ENCODE measurements around the gene CADM4. TPM values are rescaled to one million over a fixed set of nuclear protein-coding genes. Genes with fewer than 3 reads are reported as not detected.

CADM4 gene
- total RNA-seq (ENCODE audit: low replicate concordance), result 7.7 and 28.6 TPM in 2 replicates

- H3K9me3 ChIP-seq (ENCODE audit: low read depth), result no peaks in the 10 kb centered on the region
- peak within 1 kb of the TSS; percentile 94 for H3K4me3 Mint-ChIP-seq
- peak within 1 kb of the TSS; percentile 96 for H2AFZ ChIP-seq (replicated peaks)
- peaks cover 45% of the 10 kb centered on the region for H3K27me3 ChIP-seq
- peak within 1 kb of the TSS; percentile 58 for H3K9ac ChIP-seq
- TF ChIP-seq CTCF (IDR thresholded peaks at IDR 0.05), result no peak
- no peak for TF ChIP-seq EZH2 (IDR thresholded peaks at IDR 0.05)
- TF ChIP-seq EZH2phosphoT487 (IDR thresholded peaks at IDR 0.05), result no peak
- H3K4me2 ChIP-seq, result peak within 1 kb of the TSS; percentile 99
- H3K9me3 Mint-ChIP-seq, result no peaks in the 10 kb centered on the region
- peaks cover 20% of the 10 kb centered on the region for H3F3A ChIP-seq (ENCODE audit: low read depth)
- peaks cover 2% of the 10 kb centered on the region for H3K36me3 Mint-ChIP-seq
- DNase-seq (ENCODE audit: low spot score), result peak; percentile 78
- H3K27ac Mint-ChIP-seq, result peak within 1 kb of the TSS; percentile 57
- H3K4me1 ChIP-seq, result peaks cover 17% of the 10 kb centered on the region
- peak within 1 kb of the TSS; percentile 92 for H3K4me3 ChIP-seq
- H4K20me1 ChIP-seq (ENCODE audit: low read depth), result peaks cover 30% of the 10 kb centered on the region
- H3K4me1 Mint-ChIP-seq, result peaks cover 42% of the 10 kb centered on the region
- H3K27me3 Mint-ChIP-seq (ENCODE audit: insufficient read depth, low read depth), result peaks cover 15% of the 10 kb centered on the region
- no peaks in the 10 kb centered on the region for H3K36me3 ChIP-seq
- H3K79me2 ChIP-seq (ENCODE audit: low read depth), result peaks cover 12% of the 10 kb centered on the region
- no peak within 1 kb of the TSS for H3K27ac ChIP-seq
Measured at GRCh38 chr19:43639519-43640423, at the start of gene CADM4. Gene CADM4, minus strand, starts transcription at chr19:43639850. Its CDS starts 60 bp downstream, at chr19:43639790.

- H3K9ac ChIP-seq, result no peak overlapping the region
- DNase-seq (ENCODE audit: low spot score), result no peak
- TF ChIP-seq CTCF (IDR thresholded peaks at IDR 0.05) (no peak), EZH2 (IDR thresholded peaks at IDR 0.05) (no peak)
- H3K9me3 ChIP-seq (ENCODE audit: low read depth), result no peaks in the 10 kb centered on the region
- peaks cover 17% of the 10 kb centered on the region for H3K27me3 Mint-ChIP-seq (ENCODE audit: insufficient read depth, low read depth)
- H3K4me1 ChIP-seq, result peaks cover 9% of the 10 kb centered on the region
- no peak overlapping the region for H3K4me3 ChIP-seq
- H2AFZ ChIP-seq (replicated peaks), result no peak overlapping the region
- H3K27me3 ChIP-seq, result no peaks in the 10 kb centered on the region
- no peaks in the 10 kb centered on the region for H3K36me3 Mint-ChIP-seq
- peaks cover 17% of the 10 kb centered on the region for H3K9me3 Mint-ChIP-seq
- H3K27ac ChIP-seq, result peak overlapping the region; percentile 86
- no peaks in the 10 kb centered on the region for H3K36me3 ChIP-seq
- H3F3A ChIP-seq (ENCODE audit: low read depth), result peaks cover 19% of the 10 kb centered on the region
- H3K4me3 Mint-ChIP-seq, result peak overlapping the region; percentile 52
- H3K79me2 ChIP-seq (ENCODE audit: low read depth), result no peaks in the 10 kb centered on the region
- H3K4me1 Mint-ChIP-seq, result peaks cover 23% of the 10 kb centered on the region
- H4K20me1 ChIP-seq (ENCODE audit: low read depth), result no peaks in the 10 kb centered on the region
- peak overlapping the region; percentile 53 for H3K27ac Mint-ChIP-seq
- peak overlapping the region; percentile 67 for H3K4me2 ChIP-seq
Measured at GRCh38 chr19:43688059-43688701, 48.5 kb upstream of the CADM4 start.

GRCh38 chr19:43687660-43687997, 48.0 kb upstream of the CADM4 start:
- Histone ChIP-seq H3K27ac (peak overlapping the region; percentile 86), H3K9me3 (ENCODE audit: low read depth) (no peaks in the 10 kb centered on the region), H3K36me3 (no peaks in the 10 kb centered on the region), H3K27me3 (no peaks in the 10 kb centered on the region), H3K4me1 (peaks cover 9% of the 10 kb centered on the region), H3F3A (ENCODE audit: low read depth) (peaks cover 19% of the 10 kb centered on the region), H2AFZ (replicated peaks) (no peak overlapping the region), H3K4me3 (no peak overlapping the region), H3K79me2 (ENCODE audit: low read depth) (no peaks in the 10 kb centered on the region), H4K20me1 (ENCODE audit: low read depth) (no peaks in the 10 kb centered on the region), H3K4me2 (peak overlapping the region; percentile 67), H3K9ac (no peak overlapping the region)
- peak overlapping the region; percentile 66 for H3K4me3 Mint-ChIP-seq
- DNase-seq (ENCODE audit: low spot score), result no peak
- H3K36me3 Mint-ChIP-seq, result no peaks in the 10 kb centered on the region
- TF ChIP-seq EZH2 (IDR thresholded peaks at IDR 0.05) (no peak), CTCF (IDR thresholded peaks at IDR 0.05) (no peak), EZH2phosphoT487 (IDR thresholded peaks at IDR 0.05) (no peak)
- peaks cover 17% of the 10 kb centered on the region for H3K9me3 Mint-ChIP-seq
- H3K27ac Mint-ChIP-seq, result peak overlapping the region; percentile 97
- peaks cover 20% of the 10 kb centered on the region for H3K27me3 Mint-ChIP-seq (ENCODE audit: insufficient read depth, low read depth)
- H3K4me1 Mint-ChIP-seq, result peaks cover 23% of the 10 kb centered on the region

All from neural progenitor cell (in vitro differentiated cells).